Lung (tissue), 12 donors: ENCODE data around the gene ASS1. TPM values are rescaled to one million over a fixed set of nuclear protein-coding genes. Genes with fewer than 3 reads are reported as not detected.

Experiments used
- ATAC-seq: fragments of 200-7000 bp; cut with Tn5 transposase; one replicate; pipeline ENCODE4 v1.9.1; 2020; ENCODE audit warnings: moderate number of reproducible peaks; ENCODE audit not compliant: insufficient read depth, low FRiP score
- DNase-seq, 3 donors: peaks; one replicate each; pipeline ENCODE4 v3.0.0-alpha.2; 2013 to 2017
- H3K27ac ChIP-seq, 2 donors: one replicate each; pipeline ENCODE4 v1.5.1; 2013; ENCODE audit warnings: mild to moderate bottlenecking in 2 of 2, moderate library complexity in 2 of 2, control low read depth in 1 of 2, inconsistent platforms in 1 of 2, low read depth in 1 of 2, low read length in 1 of 2
- H3K27me3 ChIP-seq, 3 donors: one replicate each; pipeline ENCODE4 v1.5.1; 2013; ENCODE audit warnings: low read length in 2 of 3; ENCODE audit not compliant: control insufficient read depth in 3 of 3, insufficient read depth in 3 of 3
- H3K36me3 ChIP-seq, 4 donors: one replicate each; pipeline ENCODE4 v1.5.1; 2013; ENCODE audit warnings: low read length in 4 of 4, mild to moderate bottlenecking in 1 of 4, moderate library complexity in 1 of 4; ENCODE audit not compliant: control insufficient read depth in 4 of 4, insufficient read depth in 4 of 4
- H3K4me1 ChIP-seq, 5 donors: one replicate each; pipeline ENCODE4 v1.5.1; 2013; ENCODE audit warnings: low read length in 5 of 5, mild to moderate bottlenecking in 2 of 5, moderate library complexity in 1 of 5; ENCODE audit not compliant: control insufficient read depth in 5 of 5, insufficient read depth in 5 of 5
- H3K4me3 ChIP-seq: one replicate; pipeline ENCODE4 v1.5.1; 2013; ENCODE audit warnings: mild to moderate bottlenecking, control low read depth, moderate library complexity
- H3K9ac ChIP-seq, 2 donors: one replicate each; pipeline ENCODE4 v1.5.1; 2013; ENCODE audit warnings: low read length in 2 of 2, control low read depth in 1 of 2; ENCODE audit not compliant: insufficient read depth in 1 of 2
- H3K9me3 ChIP-seq, 4 donors: one replicate each; pipeline ENCODE4 v1.5.1; 2013; ENCODE audit warnings: low read length in 3 of 4, mild to moderate bottlenecking in 1 of 4, moderate library complexity in 1 of 4; ENCODE audit not compliant: control insufficient read depth in 4 of 4, insufficient read depth in 3 of 4
- CTCF ChIP-seq: IDR thresholded peaks from 2 replicates; pipeline ENCODE4 v1.5.1; 2012; ENCODE audit warnings: mild to moderate bottlenecking; ENCODE audit errors: control extremely low read depth, extremely low read depth
- WGBS, 2 donors: extraction: QIAGEN DNeasy Blood & Tissue Kit; methylation state at CpG; one replicate each; pipeline ENCODE4 v1.1.7; 2013; 5-methylcytosine and 5-hydroxymethylcytosine counted together
- polyA plus RNA-seq, 2 donors: library from polyadenylated mRNA; stranded (reverse); fragments of 200-250 nt; gene quantifications; one replicate each; pipeline ENCODE4 v1.2.1, GENCODE V29; 2013
- total RNA-seq, 2 donors: library from RNA; depleted of rRNA in 1 of 2; stranded (reverse); fragments of >200 nt in 1 of 2; gene quantifications; one replicate each; pipeline ENCODE4 v1.2.1, GENCODE V29; 2014 to 2021
- donor health status: control.
- donor health status: control.
- donor health status: Bipolar disorder and iron deficiency.
- donor health status: healthy.
- donor health status: DM: yes; HTN: yes; CAD: no.

ASS1 gene
- total and polyA plus RNA-seq, 4 donors, result 51.2 to 165 (median 112) TPM

DNA sequence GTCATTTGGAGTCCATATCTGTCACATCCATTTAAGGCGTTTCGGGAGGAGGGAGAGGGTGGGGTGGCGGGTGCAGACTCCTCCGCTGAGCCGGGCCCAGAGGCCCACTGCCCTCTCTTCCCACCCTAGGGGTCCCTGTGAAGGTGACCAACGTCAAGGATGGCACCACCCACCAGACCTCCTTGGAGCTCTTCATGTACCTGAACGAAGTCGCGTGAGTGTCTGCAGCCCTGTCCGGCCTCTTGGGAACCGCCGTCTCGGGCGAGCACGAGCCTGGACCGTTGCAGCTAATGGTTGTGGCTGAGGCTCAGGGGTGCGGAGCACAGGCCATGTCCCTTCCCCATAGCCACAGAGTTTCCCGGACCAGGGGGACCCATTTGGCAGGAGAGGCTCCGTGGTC lies 34.8 kb downstream of the ASS1 start:
- Histone ChIP-seq H3K36me3 (peaks cover 0 to 9% (median 0%) of the 10 kb centered on the region in 4 donors), H3K4me3 (no peak overlapping the region), H3K27me3 (peaks cover 0 to 15% (median 0%) of the 10 kb centered on the region in 3 donors), H3K27ac (no peak overlapping the region), H3K4me1 (peaks cover 0 to 19% (median 0%) of the 10 kb centered on the region in 5 donors), H3K9ac (no peak overlapping the region), H3K9me3 (no peaks in the 10 kb centered on the region)
- DNase-seq (no peak), ATAC-seq (no peak)
- TF ChIP-seq CTCF, result no peak
- WGBS, 2 donors, result 93 to 94% methylated on average over 19 of the region's 19 CpGs

GRCh38 chr9:130480673-130481072 lies 35.9 kb downstream of the ASS1 start:
- no peak overlapping the region for H3K9ac ChIP-seq
- H3K9me3 ChIP-seq, result no peaks in the 10 kb centered on the region
- H3K4me1 ChIP-seq, result peaks cover 0 to 19% (median 0%) of the 10 kb centered on the region in 5 donors
- TF ChIP-seq CTCF, result no peak
- H3K4me3 ChIP-seq, result no peak overlapping the region
- DNase-seq, result no peak
- peaks cover 0 to 9% (median 0%) of the 10 kb centered on the region in 4 donors for H3K36me3 ChIP-seq
- WGBS, 2 donors, result 83 to 87% methylated on average over 16 of the region's 16 CpGs
- no peak overlapping the region for H3K27ac ChIP-seq
- peaks cover 0 to 17% (median under 1%) of the 10 kb centered on the region in 3 donors for H3K27me3 ChIP-seq
- ATAC-seq, result no peak

DNA sequence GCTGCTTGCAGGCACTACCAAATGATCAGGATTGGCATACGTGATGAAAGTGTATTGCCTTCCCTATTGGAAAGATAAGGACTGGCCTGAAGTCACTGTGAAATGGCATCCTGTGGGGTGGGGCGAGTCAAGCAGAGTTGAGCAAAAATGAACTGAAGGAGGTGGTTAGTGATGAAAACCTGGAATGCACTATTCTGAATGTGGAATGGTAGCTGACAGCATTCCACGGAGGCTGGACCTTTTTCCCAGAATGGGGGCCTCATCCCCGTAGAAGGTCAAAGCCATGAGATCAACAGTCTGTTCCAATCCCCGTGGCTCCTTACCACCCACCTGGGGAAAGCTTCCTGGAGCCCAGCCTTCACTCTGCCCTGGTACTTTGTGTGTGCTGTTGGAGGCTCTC lies 37.7 kb downstream of the ASS1 start:
- Histone ChIP-seq H3K27ac (no peak overlapping the region), H3K4me3 (no peak overlapping the region), H3K9ac (no peak overlapping the region), H3K36me3 (peaks cover 0 to 5% (median 0%) of the 10 kb centered on the region in 4 donors), H3K27me3 (peaks cover 0 to 17% (median 3%) of the 10 kb centered on the region in 3 donors), H3K4me1 (peaks cover 0 to 19% (median 0%) of the 10 kb centered on the region in 5 donors), H3K9me3 (no peaks in the 10 kb centered on the region)
- 65 to 76% methylated on average over 5 of the region's 5 CpGs for whole genome bisulfite sequencing, 2 donors
- DNase-seq, result no peak
- ATAC-seq, result no peak
- no peak for TF ChIP-seq CTCF

- DNase-seq (peak; percentile 56 to 77 (median 64)), ATAC-seq (no peak)
- TF ChIP-seq CTCF, result no peak
- H3K27me3 ChIP-seq, result peaks cover 0 to 17% (median 3%) of the 10 kb centered on the region in 3 donors
- no peaks in the 10 kb centered on the region for H3K9me3 ChIP-seq
- no peak overlapping the region for H3K27ac ChIP-seq
- 37 to 63% methylated on average over 13 to 16 of the region's 16 CpGs for WGBS, 2 donors
- no peak overlapping the region for H3K4me3 ChIP-seq
- H3K4me1 ChIP-seq, result peaks cover 0 to 16% (median 0%) of the 10 kb centered on the region in 5 donors
- no peak overlapping the region for H3K9ac ChIP-seq
- peaks cover 0 to 1% (median 0%) of the 10 kb centered on the region in 4 donors for H3K36me3 ChIP-seq
Observed at GRCh38 chr9:130483371-130483971, 38.7 kb downstream of the ASS1 start.
